Nephron progenitor cell (in vitro differentiated cells): Measurements from ENCODE around the gene NAPG.

Experiments used
- DNase-seq: peaks from one replicate; pipeline ENCODE4 v3.0.0; 2021
- H3K27ac Mint-ChIP-seq: 2 replicates; pipeline ENCODE4 v1.8.0; 2021; ENCODE audit warnings: mild to moderate bottlenecking, moderate library complexity, mixed read lengths
- H3K27me3 Mint-ChIP-seq: 2 replicates; pipeline ENCODE4 v1.8.0; 2021; ENCODE audit warnings: mild to moderate bottlenecking, low read depth, mixed read lengths; ENCODE audit not compliant: poor library complexity
- H3K36me3 Mint-ChIP-seq: 2 replicates; pipeline ENCODE4 v1.8.0; 2021; ENCODE audit warnings: low read depth, mixed read lengths
- H3K4me1 Mint-ChIP-seq: 2 replicates; pipeline ENCODE4 v1.8.0; 2021; ENCODE audit warnings: mixed read lengths
- H3K4me3 Mint-ChIP-seq: 2 replicates; pipeline ENCODE4 v1.8.0; 2021; ENCODE audit warnings: mild to moderate bottlenecking, moderate library complexity, mixed read lengths
- H3K9me3 Mint-ChIP-seq: 2 replicates; pipeline ENCODE4 v1.8.0; 2021; ENCODE audit warnings: mild to moderate bottlenecking, moderate library complexity, mixed read lengths
- CTCF ChIP-seq: fragments of 200-600 bp; sonication (generic); IDR thresholded peaks from 2 replicates; pipeline ENCODE4 v1.5.0; 2021; ENCODE audit warnings: antibody characterized with exemption

NAPG gene

GRCh38 chr18:10515456-10515855 is 10.4 kb upstream of the NAPG start:
- Mint-ChIP-seq H3K27me3 (peaks cover 2% of the 10 kb centered on the region), H3K36me3 (no peaks in the 10 kb centered on the region), H3K27ac (no peak overlapping the region), H3K4me3 (no peak overlapping the region), H3K4me1 (peaks cover 42% of the 10 kb centered on the region), H3K9me3 (peaks cover 7% of the 10 kb centered on the region)
- no peak for DNase-seq
- no peak for TF ChIP-seq CTCF

DNA sequence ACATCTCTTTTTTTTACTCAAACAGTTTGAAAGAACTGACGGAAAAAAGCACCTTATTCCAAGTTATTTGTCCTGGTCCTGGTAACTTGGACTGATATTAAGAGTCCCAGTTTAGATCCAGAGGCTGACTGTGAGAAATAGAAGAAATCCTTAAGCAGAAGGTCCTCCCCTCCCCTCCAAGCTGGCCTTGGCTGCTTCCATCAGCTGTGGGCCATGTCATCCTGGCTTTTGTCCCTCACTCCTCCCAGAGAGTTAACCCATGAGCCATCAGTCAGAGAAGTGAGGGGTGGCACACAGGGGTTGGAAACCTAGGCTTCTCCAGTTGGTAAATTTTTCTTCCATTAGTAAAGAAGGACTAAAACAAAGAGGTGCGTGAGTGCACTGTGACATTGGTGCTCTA is 9.7 kb upstream of the NAPG start:
- H3K27ac Mint-ChIP-seq, result no peak overlapping the region
- no peaks in the 10 kb centered on the region for H3K36me3 Mint-ChIP-seq
- H3K27me3 Mint-ChIP-seq, result peaks cover 2% of the 10 kb centered on the region
- DNase-seq, result no peak
- TF ChIP-seq CTCF, result no peak
- H3K4me3 Mint-ChIP-seq, result no peak overlapping the region
- H3K4me1 Mint-ChIP-seq, result peaks cover 42% of the 10 kb centered on the region
- H3K9me3 Mint-ChIP-seq, result peaks cover 7% of the 10 kb centered on the region

DNA sequence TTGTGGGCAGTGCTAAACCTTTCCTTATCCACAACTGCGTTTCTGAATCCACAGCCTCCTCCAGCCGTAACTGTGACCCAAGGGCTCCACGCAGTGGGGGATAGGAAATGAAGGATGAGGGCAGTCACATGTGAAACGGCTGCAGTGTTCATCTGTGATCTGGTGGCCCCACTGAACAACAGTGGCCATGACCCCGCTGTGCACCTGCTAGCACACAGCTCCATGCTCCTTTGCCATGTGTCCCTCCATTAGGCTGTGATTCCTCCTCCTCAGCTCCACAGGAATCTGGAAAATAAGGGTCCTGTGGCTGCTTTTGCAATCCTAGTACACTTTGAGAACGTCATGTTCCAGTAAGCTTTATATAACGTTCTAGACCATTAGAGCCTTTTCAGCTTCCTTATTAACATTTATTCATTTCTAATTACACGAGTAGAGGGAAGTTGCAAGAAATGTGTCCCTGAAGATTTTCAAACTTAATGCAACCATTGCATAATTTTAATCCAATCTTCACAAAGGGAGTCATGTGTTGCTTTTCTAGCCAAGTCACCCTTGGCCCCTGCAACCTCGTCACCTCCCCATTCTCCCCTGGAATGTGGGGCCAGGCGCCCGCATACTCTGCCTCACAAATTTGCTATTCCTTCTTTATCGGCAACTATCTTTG is 7.1 kb upstream of the NAPG start:
- peak; percentile 29 for DNase-seq
- TF ChIP-seq CTCF, result peak; percentile 26
- H3K4me3 Mint-ChIP-seq, result no peak overlapping the region
- H3K4me1 Mint-ChIP-seq, result peaks cover 29% of the 10 kb centered on the region
- H3K27ac Mint-ChIP-seq, result no peak overlapping the region
- peaks cover 7% of the 10 kb centered on the region for H3K9me3 Mint-ChIP-seq
- no peaks in the 10 kb centered on the region for H3K36me3 Mint-ChIP-seq
- peaks cover 2% of the 10 kb centered on the region for H3K27me3 Mint-ChIP-seq

DNA sequence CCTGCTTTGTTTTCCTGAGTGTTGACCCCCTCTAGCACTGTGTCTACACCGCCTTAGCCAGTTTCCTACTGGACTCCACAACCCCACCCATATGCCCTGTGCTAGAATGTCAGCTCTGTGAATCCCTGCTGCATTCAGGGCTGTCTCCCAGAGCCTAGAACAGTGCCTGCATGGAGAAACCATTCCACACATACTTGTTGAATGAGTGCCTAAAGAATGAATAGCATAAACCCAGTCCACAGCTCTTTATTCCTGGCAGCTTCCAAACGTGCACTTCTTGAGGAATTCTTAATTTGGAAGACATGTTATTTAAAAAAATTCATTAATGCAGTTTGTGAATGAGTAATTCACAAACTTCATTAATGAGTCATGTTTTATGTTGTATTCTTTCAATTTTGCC is 6.5 kb upstream of the NAPG start:
- no peak for DNase-seq
- Mint-ChIP-seq H3K4me1 (peaks cover 22% of the 10 kb centered on the region), H3K27ac (no peak overlapping the region), H3K4me3 (no peak overlapping the region), H3K36me3 (no peaks in the 10 kb centered on the region), H3K27me3 (peaks cover 2% of the 10 kb centered on the region), H3K9me3 (peaks cover 7% of the 10 kb centered on the region)
- TF ChIP-seq CTCF, result no peak

DNA sequence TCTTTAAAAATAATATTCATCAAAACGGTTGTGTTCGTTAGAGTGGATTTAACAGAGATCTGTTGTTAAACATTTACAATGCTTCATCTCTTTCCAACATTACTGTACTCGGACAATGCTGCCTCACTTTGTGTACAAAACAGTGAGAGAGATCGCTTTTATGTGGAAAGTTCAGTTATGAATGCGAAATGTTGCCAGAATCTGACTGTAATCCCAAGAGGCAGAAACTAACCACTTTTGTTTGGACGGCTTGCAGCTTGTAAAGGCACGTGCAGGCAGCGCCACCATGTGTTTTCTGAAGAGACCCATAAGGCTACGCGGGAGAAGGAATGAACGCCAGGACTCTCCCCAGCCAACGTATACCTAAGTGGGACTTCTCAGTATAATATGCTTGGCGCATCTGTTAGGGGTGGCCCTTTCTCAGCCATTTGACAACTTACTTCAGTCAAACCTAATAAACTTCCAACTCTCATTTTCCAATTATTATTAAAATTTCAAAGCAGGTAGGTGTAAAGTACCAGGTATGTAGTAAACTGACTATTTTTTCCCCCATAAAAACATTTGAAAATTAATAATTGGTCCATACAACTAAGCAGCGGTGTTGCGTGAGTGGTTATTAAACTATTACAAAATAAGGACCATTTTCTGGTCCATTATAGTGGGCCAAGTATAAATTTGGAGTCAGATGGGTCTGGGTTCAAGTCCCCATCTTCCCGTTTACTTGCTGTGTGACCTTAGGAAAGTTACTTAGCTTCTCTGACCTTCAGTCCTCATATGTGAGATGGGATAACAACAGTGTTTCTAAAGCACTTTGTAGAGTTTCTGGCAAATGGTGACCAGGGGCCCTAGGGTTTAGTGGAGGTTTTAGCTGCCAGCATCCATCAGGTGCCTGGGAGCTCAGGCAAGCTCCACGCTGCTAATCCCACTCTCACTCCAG is 5.6 kb upstream of the NAPG start:
- peaks cover 7% of the 10 kb centered on the region for H3K9me3 Mint-ChIP-seq
- peak; percentile 77 for DNase-seq
- H3K27me3 Mint-ChIP-seq, result peaks cover 2% of the 10 kb centered on the region
- TF ChIP-seq CTCF, result peak; percentile 93
- H3K27ac Mint-ChIP-seq, result no peak overlapping the region
- peaks cover 30% of the 10 kb centered on the region for H3K4me1 Mint-ChIP-seq
- no peaks in the 10 kb centered on the region for H3K36me3 Mint-ChIP-seq
- no peak overlapping the region for H3K4me3 Mint-ChIP-seq
